Activated CD8-positive, alpha-beta memory T cell treated with anti-CD3 and anti-CD28 coated beads for 24 hours (primary cell): ENCODE results near the gene LUZP1.

Source experiments
- DNase-seq: peaks from one replicate; pipeline ENCODE4 v3.0.0-alpha.2; 2020

The LUZP1 gene

GRCh38 chr1:23080885-23081284, 87.8 kb downstream of the LUZP1 start:
- DNase-seq, result no peak

- no peak for DNase-seq
Observed at GRCh38 chr1:23079025-23079424, 89.6 kb downstream of the LUZP1 start.

- no peak for DNase-seq
Observed at GRCh38 chr1:23074012-23074411, 94.6 kb downstream of the LUZP1 start.

- no peak for DNase-seq
Observed at GRCh38 chr1:23069675-23070074, 99.0 kb downstream of the LUZP1 start.

GRCh38 chr1:23069149-23069548, 99.5 kb downstream of the LUZP1 start:
- DNase-seq, result no peak

- no peak for DNase-seq
Observed at GRCh38 chr1:23066075-23066474, 102.6 kb downstream of the LUZP1 start.

- DNase-seq, result no peak
Observed at GRCh38 chr1:23065385-23065784, 103.3 kb downstream of the LUZP1 start.

GRCh38 chr1:23062271-23062670, 106.4 kb downstream of the LUZP1 start:
- no peak for DNase-seq

- DNase-seq, result no peak
Observed at GRCh38 chr1:23057301-23057700, 111.4 kb downstream of the LUZP1 start.

- no peak for DNase-seq
Observed at GRCh38 chr1:23051290-23051909, 117.3 kb downstream of the LUZP1 start.

- no peak for DNase-seq
Observed at GRCh38 chr1:23050201-23050600, 118.5 kb downstream of the LUZP1 start.

- no peak for DNase-seq
Observed at GRCh38 chr1:23044035-23044434, 124.6 kb downstream of the LUZP1 start.

- DNase-seq, result no peak
Observed at GRCh38 chr1:23040509-23040908, 128.1 kb downstream of the LUZP1 start.

GRCh38 chr1:23039308-23039826, 129.3 kb downstream of the LUZP1 start:
- no peak for DNase-seq

GRCh38 chr1:23037081-23037740, 131.4 kb downstream of the LUZP1 start:
- no peak for DNase-seq

GRCh38 chr1:23035823-23036452, 132.7 kb downstream of the LUZP1 start:
- no peak for DNase-seq
